HG03354 (cell line): ENCODE measurements around the gene PTRHD1.

Source experiments
- ATAC-seq: cut with Tn5 transposase; IDR thresholded peaks from one replicate; pipeline ENCODE4 v1.9.1; 2021; ENCODE audit warnings: mild to moderate bottlenecking; ENCODE audit not compliant: unreplicated experiment, poor library complexity, severe bottlenecking

The PTRHD1 gene

GRCh38 chr2:24831221-24832072 is 38.3 kb upstream of the PTRHD1 start:
- no peak for ATAC-seq

DNA sequence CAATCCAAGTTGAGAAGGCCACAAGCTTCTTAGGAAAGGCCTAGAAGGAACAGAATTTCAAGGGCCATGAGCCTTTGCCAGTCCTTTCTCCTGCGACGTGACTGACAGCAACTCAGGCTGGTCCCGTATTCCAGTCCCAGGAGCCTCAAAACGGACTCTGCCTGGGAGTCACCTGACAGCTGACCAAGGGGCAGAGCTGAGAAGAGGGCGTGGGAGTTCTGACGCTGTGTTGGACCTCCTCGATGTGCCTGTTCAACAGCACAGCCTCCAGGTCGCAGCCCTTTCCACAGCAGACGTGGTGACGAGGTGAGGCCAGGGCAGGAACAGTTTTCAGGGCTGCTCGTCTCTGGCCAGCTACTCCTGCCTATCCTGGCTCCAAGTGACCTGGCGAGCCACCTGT is 37.6 kb upstream of the PTRHD1 start:
- no peak for ATAC-seq

DNA sequence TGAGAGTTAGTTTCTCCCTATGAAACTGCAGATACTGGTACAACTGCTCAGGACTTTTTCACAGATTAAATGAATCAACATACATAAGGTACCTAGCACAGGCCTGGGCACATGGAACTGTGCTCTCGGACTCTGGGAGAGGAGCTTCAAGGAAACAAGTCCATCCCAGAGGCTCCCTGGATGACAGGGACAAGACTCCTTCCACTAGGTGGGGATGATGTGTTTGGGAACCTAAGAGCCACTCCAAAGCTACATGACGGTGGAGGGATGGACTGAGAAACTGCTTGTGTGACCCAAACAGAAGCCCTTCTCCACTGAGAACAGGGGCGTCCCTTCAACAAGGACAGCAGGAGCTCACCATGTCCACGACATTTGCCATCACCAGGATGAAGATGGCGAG is 37.2 kb upstream of the PTRHD1 start:
- ATAC-seq, result no peak

DNA sequence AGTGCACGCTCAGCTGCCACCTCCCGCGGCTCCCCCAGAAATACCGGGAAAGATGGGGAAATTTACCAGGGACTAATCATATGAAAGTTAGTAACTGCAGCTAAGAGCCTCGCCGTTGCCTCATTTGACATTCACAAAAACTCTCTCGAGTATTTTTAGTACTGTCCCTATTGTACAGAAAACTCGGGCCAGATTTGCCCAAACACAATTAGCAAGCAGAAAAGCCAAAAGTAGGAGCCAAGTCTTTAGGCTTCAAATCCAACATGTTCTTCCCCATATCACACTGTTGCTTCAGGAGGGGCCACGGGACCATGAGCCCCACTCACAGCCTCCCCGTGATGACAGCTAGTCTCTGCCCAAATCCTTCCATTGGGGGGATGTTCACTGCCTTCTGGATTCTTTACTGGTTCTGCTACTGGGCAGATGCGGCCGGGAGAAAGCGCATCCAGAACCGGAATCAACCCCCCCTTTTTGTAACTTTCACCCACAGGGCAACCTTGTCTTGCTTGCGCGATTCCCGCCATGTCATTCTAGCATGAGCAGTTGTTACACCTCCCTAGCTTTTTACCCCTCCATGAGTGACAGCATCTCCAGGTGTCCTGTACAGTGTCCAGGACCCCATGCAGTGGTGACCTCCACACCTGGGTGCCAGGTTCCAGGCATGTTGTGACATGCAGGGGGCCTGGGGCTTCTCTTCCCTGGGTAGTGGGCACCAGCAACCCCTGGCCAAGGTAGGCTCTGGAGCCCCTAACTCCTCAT is 35.2 kb upstream of the PTRHD1 start:
- no peak for ATAC-seq

- ATAC-seq, result peak; percentile 78
Measured at GRCh38 chr2:24827321-24828237, 34.4 kb upstream of the PTRHD1 start.

GRCh38 chr2:24826773-24827145 is 33.6 kb upstream of the PTRHD1 start:
- no peak for ATAC-seq

DNA sequence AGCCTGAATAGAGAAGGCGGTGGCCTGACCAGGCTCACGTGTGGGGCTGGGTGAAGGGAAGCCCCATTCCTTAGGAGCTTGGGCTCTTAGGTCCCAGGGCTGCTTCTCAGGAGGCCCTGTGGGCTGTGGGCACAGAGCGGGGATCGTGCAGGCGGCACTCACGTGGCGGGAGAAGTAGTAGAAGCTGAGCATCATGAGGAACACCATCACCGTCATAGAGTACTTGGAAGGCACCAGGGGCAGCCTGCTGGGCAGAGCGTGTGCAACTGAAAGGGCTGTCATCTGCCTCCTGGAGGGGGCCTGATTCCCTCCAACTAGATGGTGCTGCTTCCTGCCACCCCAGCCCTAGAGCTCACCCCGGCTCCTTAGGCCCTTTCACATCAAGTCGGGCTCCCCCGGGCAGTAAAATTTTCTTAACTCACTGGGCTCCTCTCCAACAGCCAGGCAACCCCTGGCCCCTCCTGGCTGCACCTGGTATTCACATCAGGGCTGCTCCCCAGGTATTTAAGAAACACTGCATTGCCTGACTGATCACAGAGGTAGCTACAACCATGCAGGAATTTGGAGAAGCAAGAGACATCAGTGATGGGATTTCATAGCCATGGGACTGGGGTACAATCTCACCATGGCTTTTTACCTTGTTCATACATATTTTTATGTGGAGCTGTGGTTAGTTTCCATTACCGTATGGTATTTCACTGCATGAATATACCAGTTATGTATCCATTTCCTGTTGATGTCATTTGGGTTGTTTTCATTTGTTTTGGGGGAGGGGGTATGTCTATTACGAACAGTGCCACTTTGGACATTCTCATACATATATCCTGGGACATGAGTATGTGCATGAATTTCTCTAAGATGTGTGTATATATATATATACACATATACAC is 32.9 kb upstream of the PTRHD1 start:
- no peak for ATAC-seq

DNA sequence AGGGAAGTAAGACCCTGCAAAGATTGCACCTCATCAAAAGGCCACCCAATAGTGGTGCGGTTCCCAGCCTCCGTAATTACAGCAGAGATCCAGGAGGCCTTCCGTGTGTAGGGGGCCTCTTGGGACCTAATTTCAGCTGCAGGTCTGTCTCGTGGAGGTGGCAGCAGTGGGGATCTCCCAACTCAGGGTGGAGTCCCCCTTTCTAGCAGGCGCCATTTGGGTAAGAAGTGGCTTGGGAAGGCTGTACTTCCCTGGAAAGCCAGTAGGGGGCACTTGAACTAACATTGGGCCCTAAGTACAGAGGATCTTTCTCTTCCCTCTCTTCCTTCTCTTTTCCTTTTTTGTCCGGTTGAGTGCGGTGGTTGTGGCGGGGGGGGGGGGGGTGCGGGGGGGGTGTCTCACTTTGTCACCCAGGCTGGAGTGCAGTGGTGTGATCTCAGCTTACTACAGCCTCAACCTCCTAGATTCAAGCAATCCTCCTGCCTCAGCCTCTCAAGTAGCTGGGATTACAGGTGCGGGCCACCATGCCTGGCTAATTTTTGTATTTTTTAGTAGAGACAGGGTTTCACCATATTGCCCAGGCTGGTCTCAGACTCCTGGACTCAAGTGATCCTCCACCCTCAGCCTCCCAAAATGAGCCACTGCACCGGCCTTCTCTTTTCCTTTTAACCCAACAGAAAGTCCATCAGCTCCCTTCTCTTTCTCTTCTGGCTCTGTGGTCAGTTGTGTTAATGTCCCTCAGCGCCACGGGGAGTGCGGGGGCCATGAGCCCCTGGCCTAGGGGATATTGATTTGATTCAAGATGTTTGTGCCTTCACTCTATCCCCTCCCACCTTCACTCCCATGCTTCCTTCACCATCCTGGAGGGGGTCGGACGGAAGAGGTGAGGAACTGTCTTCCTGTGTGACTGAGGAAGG is 32.0 kb upstream of the PTRHD1 start:
- no peak for ATAC-seq

- ATAC-seq, result no peak
Measured at GRCh38 chr2:24824071-24824588, 30.9 kb upstream of the PTRHD1 start.

GRCh38 chr2:24822049-24822706 is 29.0 kb upstream of the PTRHD1 start:
- ATAC-seq, result no peak

- ATAC-seq, result no peak
Measured at GRCh38 chr2:24821433-24821891, 28.3 kb upstream of the PTRHD1 start.

- no peak for ATAC-seq
Measured at GRCh38 chr2:24820598-24821432, 27.6 kb upstream of the PTRHD1 start.

DNA sequence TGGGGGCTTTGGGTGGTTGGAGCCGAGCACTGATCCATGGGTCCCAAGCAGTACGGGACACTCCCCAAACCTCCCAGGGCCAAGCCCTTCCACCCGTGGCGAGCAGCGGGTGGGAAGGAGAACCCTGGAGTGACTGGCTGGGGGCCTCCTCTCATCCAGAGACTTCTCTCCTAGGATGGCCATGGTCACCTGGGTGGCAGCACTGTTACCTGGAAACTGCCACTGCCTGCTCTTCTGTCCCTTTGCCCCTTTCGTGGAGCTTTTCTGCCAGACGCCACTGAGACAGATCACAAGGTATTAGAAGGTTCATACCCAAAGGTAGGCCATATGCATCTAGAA is 27.0 kb upstream of the PTRHD1 start:
- no peak for ATAC-seq

DNA sequence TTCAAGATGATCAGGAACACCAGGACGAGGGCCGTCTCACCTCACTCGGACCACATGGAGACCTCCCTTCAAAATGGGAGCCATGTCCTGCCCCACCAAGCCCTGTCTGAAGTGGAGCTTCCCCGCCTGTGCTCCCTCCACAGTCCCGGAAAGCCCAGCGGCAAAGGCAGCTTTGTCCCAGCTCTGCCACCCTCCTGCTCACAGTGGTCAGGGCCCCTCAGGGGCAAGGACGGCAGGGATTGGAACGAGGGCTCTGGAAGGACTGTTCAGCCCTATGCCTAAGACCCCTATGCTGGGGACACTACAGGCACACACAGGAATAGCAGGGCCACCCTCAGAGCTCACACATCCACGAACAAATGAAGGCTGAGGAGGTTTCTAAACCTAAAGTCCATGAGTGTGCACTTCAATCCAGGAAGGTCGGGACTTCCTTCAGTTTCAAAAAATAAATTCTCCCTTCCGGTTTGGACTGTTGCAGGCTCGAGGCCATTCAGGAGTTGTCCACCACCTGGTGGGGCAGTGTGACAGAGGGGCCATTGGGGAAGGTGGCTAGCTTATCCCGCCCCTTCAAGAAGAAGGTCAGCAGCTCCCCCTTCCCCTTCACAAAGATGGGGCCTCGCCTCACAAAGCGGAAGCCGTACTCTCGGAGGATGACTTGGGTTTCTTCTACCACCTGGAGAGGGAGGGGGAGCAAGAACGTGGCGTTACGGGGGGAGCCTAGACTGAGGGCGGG is 26.4 kb upstream of the PTRHD1 start:
- ATAC-seq, result no peak

DNA sequence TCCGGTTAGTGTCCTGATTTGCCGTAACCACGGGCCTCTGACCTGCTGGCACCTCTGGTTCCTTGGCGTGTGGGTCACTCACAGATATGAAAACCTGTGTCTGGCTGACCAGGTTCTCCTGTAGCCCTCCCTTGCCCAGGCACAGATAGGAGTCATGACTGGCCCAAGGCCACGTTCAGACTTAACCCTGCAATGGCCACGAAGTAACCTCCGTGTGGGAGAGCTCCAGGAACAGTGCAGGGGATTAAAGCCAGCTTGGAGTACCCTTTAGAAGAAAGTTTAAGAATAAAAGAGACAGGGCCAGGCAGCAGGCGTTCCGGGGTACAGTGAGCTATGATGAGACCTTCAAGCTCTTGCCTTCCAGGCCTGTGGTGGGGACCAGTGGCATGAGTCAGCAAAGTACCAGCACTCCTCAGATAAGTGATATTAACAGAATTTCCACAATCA is 25.6 kb upstream of the PTRHD1 start:
- no peak for ATAC-seq

- ATAC-seq, result no peak
Measured at GRCh38 chr2:24816884-24817283, 23.7 kb upstream of the PTRHD1 start.
